GM19193 (cell line): Measurements from ENCODE around the gene NUDT21.

Source experiments
- POLR2A ChIP-seq: IDR thresholded peaks from 4 replicates; pipeline ENCODE4 v1.6.1; 2011; ENCODE audit not compliant: insufficient read depth, insufficient read length; ENCODE audit errors: extremely low read depth

NUDT21 gene

GRCh38 chr16:56411624-56412023 is 39.5 kb downstream of the NUDT21 start:
- TF ChIP-seq POLR2A, result no peak

- TF ChIP-seq POLR2A, result no peak
Observed at GRCh38 chr16:56411123-56411522, 40.0 kb downstream of the NUDT21 start.

DNA sequence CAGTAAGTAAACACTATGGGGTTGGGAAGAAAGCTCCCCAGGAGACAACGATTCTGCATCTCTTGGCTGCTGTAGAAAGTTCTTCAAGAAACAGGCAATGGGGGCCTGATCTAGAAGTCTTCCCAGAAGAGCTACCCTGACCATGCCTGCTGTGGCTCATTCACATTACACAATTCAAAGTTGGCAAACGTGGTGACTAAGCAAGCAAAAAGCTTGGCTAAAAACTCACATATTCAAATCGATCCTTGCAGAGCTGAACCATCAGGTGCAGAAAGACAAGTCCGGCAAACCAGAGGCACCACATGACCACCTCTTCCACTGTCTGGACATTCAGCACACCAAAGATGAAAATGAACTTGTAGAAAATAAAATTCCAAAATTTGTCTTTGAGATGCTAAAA is 41.9 kb downstream of the NUDT21 start:
- no peak for TF ChIP-seq POLR2A

DNA sequence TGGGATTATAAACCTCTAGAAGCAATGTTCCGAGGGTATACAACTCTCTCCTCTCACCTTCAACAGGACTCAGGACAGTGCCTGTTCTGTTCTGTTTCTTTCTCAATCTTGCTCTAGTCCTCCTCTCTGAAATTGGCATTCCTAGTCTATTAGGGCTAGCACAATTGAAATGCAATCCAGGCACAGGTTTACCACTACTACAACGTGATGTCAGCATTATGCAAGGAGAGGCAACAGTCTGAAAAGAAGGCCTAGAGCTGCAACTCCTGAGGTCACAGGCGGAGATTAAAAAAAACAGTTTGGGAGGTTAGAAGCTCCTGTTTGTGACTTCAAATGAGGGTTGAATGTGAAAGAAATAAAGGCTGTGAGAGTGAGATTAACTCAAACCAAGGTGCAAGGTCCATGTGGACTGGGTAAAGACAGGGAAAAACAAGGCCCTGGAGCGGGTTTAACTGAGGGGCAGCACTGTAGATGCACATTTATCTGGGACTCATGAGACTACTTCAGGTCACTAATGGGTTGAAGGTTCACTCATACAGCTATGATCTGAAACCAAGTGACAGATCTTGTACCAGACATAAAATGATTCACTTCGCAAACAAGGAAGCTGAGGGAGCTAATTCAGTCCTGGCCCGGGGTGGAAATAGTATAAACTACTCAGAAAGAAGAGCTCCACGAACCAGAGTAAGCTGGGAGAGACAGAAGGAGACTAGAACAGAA is 42.6 kb downstream of the NUDT21 start:
- TF ChIP-seq POLR2A, result no peak

- no peak for TF ChIP-seq POLR2A
Observed at GRCh38 chr16:56405977-56406672, 45.0 kb downstream of the NUDT21 start.

DNA sequence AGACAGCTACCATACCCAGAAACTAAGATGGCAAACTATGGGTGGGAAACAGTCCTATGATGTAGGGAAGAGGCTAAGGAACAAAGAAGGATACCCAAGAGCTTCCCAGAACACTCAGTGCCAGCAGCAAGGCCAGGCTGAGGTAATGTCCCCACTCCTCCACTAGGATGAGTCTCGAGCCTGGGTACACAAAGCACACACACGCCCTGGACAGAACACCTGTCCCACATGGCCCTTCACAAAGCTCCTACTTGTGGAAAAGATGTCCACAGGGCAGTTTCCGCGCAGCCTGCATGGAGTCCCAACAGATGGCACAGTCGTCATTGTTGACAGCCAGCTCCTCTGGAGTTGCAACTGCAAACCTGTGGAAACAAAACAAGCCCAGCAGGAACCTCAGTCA is 49.6 kb downstream of the NUDT21 start:
- TF ChIP-seq POLR2A, result no peak

GRCh38 chr16:56400458-56400857 is 50.7 kb downstream of the NUDT21 start:
- TF ChIP-seq POLR2A, result no peak

DNA sequence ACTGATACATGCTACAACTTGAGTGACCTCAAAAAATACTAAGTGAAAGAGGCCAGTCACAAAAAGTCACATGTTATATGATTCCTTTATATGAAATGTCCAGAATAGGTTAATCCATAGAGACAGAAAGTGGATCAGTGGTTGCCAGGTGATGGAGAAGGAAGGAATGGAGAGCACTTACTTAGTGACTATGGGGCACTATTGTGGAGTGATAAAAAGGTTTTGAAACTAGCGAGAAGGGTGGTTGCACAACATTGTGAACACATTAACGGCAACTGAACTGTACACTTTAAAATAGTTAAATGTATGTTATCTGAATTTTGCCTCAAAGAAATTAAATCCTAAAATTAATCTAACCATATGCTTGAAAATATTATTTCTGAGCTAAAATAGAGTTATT is 51.6 kb downstream of the NUDT21 start:
- TF ChIP-seq POLR2A, result no peak

GRCh38 chr16:56399047-56399446 is 52.1 kb downstream of the NUDT21 start:
- TF ChIP-seq POLR2A, result no peak

- no peak for TF ChIP-seq POLR2A
Observed at GRCh38 chr16:56389554-56389953, 61.6 kb downstream of the NUDT21 start.

DNA sequence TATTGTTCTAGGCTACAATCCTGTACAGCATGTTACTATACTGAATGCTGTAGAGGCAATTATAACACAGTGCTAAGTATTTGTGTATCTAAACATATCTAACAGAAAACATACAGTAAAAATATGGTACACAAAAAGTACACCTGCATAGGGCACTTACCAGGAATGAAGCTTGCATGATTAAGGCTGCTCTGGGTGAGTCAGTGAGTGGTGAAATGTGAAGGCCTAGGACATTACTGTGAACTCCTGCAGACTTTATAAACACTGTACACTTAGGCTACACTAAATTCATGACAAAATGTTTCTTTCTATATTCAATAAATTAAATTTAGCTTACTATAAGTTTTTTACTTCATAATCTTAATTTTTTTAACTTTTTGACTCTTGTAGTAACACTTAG is 62.9 kb downstream of the NUDT21 start:
- TF ChIP-seq POLR2A, result no peak

- no peak for TF ChIP-seq POLR2A
Observed at GRCh38 chr16:56387396-56387795, 63.7 kb downstream of the NUDT21 start.

GRCh38 chr16:56384074-56384721 is 66.9 kb downstream of the NUDT21 start:
- no peak for TF ChIP-seq POLR2A

DNA sequence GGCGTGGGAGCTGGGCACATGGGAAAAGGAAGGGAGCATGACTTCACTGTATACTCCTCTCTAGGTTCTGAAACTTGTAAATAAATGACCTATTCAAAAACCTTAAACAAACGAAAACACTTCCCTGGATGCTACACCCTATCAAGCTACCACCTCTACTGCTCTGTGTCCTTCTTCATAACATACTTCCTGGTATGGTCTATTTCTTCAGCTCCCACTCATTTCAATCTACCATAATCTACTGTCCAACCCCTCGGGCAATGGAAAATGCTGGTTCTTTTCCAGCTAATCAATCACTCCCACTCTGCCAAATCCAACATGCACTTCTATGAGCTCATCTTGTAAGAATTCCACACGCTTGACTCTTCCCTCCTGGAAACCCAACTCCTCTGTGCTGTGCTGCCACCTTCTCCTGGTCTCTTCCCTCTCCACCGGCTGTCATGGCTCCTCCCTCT is 68.2 kb downstream of the NUDT21 start:
- no peak for TF ChIP-seq POLR2A

DNA sequence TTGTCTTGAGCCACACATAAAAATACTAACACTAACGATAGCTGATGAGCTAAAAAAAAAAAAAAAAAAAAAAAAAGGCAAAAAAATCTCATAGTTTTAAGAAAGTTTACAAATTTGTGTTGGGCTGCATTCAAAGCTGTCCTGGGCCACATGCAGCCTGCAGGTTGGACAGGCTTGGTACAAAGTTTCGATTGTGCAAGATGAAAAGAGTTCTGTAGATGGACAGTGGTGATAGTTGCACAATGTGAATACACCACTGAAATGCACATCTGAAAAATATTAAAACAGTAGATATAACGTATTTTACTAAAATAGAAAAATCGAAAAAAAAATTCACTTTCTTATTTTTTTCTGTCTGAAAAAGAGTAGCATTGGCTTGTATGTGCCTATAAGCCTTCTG is 68.7 kb downstream of the NUDT21 start:
- no peak for TF ChIP-seq POLR2A
